GM21423 (cell line): ENCODE data around the gene SIN3B.
A peak's percentile ranks its signal among the peaks of the same experiment; 100 is the strongest.

Source experiments
- ATAC-seq: cut with Tn5 transposase; IDR thresholded peaks from one replicate; pipeline ENCODE4 v1.9.1; 2021; ENCODE audit warnings: mild to moderate bottlenecking, moderate library complexity; ENCODE audit not compliant: unreplicated experiment

The SIN3B gene

DNA sequence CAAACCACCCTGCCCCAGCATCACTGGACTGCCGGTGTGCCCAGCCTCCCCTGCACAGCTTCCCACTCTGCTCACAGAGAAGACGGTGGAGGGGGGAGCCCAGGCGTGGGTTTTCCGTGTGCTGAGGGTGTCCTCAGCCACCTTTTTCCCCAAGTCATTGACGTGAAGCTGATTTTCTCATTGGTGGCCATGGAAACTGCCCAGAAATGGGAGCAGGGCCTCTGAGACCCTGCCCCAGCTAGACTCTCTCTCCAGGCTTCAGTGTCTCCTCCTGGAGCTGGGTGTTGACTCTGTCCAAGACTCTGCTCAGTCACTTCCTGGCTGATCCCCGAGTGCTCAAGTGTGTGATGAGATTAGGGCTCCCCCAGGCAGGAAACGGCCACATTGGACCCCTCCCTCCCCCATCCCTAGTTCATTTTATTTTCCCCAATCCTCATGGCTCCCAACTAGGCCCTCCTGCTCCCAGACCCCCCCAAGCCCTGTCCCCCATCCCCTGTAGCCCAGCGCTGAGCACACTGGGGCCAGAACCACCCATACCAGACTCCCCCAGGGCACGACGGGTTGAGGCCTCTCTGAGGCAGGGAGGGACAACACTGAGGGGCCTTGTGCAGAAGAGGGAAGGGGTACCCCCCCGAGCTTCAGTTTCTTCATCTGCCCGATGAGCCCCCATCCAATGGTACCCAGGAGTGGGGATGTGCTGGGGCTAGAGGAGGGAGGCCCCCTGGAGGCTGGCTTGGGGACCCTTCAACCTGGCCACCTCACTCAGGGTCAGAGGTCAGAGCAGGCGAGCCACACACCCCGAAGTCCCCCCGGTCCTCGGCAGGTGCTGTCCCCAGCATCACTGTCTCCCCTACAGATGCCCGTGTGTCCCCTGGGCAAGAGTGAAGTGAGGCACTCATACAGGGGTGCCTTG, 58.4 kb downstream of the SIN3B start:
- no peak for ATAC-seq

DNA sequence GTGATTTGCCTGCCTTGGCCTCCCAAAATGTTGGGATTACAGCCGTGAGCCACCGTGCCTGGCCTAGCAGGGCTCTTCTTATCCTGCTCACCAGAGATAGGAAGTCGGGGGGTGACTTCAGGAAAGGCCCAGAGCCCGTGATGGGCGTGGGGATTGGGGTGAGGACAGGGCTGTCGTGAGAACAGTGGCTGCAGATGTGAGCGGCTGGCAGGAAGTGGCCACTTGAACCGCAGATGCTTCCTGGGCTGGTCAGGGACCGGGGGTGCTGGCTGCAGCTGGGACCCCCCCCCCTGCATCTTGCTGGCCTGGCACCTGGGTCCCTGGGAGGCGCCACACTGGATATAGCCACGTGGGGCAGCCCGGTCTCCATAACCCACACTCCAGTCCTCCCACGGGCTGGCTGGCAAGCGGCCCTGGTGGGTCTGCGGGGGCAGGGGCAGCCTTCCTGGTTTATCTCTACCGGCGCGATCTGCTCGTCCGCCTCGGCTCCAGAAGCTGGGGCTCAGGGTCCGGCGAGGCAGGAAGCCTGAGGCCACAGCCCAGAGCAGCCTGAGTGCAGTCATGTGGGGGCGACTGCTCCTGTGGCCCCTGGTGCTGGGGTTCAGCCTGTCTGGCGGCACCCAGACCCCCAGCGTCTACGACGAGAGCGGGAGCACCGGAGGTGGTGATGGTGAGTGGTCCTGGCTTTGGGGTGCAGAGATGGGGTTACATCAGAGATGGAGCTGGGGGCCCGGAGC, 59.6 kb downstream of the SIN3B start, which contains the start of gene F2RL3:
Gene F2RL3, plus strand, starts transcription at position 371 of the 737 bp plus-strand sequence. Its CDS starts 191 bp downstream, at position 562.
- ATAC-seq: peak; percentile 42

DNA sequence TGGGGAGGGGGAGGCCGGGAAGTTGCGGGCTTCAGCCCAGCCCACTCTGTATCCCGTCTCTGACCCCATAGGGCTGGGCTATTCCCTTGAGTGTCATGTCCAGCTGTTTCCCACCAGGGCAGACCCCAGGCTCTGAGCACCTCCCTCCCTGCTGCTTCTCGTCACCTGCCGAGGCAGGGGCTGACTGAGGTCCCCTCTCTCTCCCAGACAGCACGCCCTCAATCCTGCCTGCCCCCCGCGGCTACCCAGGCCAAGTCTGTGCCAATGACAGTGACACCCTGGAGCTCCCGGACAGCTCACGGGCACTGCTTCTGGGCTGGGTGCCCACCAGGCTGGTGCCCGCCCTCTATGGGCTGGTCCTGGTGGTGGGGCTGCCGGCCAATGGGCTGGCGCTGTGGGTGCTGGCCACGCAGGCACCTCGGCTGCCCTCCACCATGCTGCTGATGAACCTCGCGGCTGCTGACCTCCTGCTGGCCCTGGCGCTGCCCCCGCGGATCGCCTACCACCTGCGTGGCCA, 60.2 kb downstream of the SIN3B start:
- ATAC-seq: no peak

DNA sequence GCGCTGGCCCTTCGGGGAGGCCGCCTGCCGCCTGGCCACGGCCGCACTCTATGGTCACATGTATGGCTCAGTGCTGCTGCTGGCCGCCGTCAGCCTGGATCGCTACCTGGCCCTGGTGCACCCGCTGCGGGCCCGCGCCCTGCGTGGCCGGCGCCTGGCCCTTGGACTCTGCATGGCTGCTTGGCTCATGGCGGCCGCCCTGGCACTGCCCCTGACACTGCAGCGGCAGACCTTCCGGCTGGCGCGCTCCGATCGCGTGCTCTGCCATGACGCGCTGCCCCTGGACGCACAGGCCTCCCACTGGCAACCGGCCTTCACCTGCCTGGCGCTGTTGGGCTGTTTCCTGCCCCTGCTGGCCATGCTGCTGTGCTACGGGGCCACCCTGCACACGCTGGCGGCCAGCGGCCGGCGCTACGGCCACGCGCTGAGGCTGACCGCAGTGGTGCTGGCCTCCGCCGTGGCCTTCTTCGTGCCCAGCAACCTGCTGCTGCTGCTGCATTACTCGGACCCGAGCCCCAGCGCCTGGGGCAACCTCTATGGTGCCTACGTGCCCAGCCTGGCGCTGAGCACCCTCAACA, 60.8 kb downstream of the SIN3B start:
- ATAC-seq: no peak

DNA sequence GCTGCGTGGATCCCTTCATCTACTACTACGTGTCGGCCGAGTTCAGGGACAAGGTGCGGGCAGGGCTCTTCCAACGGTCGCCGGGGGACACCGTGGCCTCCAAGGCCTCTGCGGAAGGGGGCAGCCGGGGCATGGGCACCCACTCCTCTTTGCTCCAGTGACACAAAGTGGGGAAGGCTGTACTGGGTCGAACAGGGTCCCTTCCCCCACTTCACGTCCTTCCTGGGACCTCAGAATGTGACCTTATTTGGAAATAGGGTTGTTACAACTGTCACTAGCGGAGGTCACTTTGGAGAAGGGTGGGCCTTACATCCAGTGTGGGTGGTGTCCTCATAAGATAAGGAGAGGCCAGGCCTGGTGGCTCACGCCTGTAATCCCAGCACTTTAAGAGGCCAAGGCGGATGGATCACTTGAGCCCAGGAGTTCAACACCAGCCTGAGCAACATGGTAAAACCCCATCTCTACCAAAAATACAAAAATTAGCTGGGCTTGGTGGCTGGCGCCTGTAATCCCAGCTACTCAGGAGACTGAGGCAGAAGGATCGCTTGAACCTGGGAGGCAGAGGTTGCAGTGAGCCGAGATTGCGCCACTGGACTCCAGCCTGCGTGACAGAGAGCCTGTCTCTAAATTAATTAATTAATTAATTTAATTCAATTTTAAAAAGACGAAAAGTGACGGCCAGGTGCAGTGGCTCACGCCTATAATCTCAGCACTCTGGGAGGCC, 61.4 kb downstream of the SIN3B start:
- no peak for ATAC-seq

DNA sequence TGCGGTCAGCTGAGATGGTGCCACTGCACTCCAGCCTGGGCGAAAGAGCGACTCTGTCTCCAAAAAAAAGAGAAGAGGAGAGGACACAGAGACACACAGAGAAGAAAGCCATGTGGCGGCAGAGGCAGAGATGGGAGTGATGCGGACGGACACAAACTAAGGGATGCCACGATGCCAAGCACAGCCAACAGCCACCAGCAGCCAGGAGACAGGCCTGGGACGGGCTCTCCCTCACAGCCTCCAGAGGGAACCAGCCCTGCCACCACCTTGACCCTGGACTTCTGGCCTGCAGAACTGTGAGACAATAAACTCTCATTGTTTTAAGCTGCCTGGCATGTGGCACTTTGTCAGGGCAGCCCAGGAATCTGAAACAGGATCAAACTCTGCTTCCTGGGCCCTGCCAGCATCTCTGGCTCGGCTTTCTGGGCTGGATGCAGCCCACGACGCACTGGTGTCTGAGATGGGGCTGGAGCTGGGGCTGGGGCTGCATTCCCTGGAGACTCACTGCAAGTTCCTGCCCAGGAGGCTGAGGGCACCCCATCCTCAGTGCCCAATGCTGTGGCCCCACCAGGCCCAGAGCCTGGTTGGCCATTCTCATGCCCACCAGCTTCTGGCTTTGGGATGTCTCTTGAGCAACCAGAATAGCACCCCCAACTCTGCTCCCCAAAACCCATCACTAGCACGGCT, 62.6 kb downstream of the SIN3B start:
- no peak for ATAC-seq

DNA sequence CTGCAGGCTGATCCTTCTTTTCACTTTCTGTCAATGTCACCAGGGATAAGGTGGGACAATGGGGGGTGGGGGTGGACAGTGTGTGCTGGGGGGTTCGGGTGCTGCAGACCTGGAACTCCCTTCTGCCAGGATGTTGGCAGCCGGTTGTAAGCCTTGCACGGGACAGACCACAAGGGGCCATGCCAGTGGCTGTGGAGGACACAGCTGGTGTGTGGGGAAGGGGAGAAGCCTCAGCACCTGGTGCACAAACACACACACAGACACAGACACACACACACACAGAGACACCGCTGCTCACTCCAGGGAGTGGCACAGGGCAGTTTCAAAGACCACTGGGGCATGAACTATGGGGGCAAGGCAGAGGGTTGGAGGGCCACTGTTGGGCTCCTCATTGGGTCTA, 63.2 kb downstream of the SIN3B start:
- ATAC-seq: no peak

DNA sequence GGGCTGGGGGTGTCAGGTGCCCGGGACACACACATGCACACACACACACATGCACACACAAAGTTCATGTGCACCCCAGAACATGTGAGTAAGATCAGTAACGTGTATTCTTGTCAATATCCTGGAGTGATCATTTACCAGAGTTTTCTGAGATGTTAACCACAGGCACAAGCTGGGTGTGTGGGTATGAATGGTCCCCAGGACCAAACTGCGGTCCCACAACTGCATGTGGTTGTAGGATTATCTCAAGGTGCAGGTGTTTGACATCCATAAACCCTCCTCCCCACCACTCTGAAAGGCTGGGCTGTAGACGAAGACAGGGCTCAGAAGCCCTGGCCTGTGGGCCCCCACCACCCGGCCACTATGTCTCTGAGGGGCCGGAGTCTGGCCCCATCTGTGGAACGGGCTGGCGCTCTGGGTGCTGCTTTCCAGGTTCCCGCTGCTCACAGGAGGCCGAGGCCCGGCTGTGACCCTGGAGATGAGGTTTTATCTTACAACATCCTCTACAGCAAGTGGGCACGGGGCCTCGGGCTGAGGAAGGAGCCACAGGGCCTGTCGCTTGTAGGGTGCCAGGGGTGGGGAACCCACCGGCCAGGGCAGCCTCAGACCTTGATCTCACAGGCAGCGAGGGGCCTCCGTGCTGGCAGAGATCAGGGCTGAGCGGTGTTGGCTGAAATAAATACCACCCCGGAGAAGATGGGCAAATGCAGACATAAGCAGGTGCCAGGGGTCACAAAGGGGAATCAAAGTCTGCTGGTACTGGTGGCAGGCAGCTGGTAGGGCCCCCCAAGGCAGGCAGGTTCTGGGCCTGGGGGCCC, 63.9 kb downstream of the SIN3B start:
- no peak for ATAC-seq

DNA sequence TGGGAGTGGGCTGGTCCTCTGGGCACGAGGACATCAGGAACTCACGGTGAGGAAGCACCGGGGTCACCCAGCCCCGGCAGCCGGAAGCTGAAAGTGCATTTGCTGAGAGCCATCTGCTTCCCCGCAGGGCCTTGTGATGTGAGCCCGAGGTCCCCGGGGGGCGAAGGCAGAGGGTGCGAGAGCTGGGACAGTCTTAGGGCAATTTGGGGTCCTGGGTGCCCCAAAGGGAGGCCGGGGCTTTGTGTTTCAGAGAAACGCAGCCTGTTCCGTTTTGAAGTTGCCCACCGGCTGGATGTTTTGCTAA, 64.4 kb downstream of the SIN3B start:
- no peak for ATAC-seq

DNA sequence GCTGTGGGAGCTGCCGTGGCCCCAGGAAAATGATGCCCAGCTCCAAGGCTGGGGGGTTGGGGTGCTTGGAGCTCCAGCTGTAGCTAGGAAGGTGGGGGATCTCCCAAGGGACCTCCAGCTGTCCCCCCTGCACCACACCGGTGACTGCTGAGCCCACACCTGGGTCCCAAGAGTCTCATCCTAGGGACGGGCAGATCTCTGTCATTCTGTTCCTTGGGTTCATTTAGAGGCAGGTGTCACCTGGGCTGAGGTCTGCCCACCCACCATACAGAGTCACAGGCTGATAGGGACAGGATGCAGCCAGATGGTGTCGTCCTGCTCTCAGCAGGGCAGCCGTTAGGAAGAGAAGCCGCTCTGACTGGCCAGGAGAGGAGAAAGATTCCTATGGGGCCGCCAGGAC, 64.9 kb downstream of the SIN3B start:
- no peak for ATAC-seq

DNA sequence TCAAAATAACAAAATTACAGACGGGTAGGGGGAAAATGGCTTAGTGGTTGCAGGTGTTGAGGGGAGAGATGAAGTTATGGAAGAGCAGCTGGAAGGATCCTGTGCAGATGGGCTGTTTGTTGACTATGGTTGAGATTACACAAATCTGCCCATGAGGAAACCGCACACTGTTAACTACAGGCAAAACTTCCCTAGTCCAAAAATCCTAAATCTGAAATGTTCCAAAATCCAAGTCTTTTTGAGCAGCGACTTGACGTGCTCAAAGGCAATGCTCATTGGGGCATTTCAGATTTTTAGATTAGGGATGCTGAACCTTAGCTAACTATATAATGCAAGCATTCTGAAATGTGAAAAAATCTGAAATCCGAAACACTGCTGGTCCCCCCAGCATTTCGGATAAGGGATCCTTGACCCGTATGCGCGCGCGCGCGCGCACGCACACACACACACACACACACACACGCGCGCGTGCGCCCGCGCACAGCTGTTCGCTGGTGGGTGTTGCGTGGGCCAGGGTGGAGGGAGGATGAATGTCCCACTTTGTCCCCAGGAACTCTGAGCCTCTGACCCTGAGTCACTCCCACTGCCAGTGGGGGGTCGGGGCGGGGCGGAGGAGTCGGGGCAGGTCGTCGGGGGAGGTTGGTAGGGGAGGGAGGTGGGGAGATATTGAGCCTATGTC, 66.4 kb downstream of the SIN3B start:
- no peak for ATAC-seq

DNA sequence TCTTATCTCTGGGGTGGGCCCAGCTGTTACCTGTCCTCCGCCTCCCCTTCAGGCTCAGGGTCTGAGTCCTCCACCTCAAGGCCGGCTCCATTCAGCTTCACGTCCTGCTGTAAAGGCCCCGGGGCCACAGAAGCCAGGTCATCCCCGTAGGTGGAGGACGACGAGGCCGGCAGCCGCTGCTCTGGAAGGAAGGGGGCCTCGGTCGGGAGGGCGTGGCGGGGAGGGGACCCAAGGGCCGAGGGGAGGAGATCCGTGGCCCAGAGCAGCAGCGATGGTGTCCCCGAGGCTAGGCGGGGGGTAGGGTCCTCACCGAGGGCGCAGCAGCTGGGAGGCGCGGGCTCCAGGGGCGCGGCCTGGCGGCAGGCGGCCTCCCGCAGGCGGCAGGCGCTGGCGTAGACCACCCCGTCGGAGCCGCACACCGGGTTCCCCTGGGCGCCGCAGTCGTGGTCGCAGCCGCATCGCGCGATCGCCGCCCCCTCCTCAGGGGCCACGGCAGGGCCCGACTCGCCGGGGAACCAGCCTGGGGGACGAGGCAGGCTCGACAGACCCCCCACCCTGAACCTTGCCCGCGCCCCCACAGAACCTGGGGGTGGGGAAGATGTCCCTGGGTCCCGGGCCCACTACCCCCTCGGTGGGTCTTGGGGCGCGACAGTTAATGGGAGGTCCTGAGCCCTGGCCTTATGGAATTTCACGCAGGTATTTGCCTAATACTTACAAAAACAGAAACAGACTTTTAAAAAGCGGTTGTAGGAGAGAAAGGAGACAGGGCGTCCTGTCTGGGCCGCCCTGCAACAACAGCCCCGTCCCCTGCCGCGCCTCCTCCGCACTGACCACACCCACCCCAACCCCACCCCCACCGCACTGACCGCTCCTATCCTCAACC, 67.2 kb downstream of the SIN3B start:
- ATAC-seq: peak; percentile 28

DNA sequence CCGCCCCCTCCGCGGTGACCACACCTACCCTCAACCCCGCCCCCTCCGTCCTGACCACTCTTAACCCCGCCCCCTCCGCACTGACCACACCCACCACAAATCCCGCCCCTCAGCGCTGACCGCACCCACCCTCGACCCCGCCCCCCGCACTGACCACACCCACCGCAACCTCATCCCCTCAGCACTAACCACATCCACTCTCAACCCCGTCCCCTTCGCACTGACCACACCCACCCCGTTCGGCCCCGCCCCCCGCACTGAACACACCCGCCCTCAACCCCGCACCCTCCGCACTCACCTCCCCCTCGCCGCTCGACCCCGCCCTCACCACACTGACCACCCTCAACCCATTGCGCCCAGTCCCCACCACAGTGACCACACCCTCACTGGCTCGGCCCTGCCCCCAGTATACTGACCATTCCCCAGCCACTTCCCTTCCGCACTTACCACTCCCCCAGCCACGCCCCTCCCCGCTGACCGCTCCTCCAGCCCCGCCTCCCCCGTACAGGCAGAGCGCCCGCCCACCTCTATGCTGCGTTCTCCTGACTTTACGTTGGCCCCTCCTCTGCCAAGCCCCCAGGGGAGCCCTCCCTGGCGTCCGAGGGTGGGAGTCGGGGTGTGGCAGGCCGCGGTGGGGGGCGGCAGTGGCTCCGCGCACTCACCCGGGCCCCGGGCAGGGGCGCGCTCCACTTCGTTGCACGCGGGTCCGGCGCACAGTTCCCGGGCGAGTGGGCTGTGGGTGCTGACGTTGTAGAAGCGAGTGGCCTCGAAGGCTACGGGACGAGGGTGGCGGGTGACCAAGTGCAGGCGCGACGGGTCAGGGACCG, 68.0 kb downstream of the SIN3B start:
- peak; percentile 41 for ATAC-seq

DNA sequence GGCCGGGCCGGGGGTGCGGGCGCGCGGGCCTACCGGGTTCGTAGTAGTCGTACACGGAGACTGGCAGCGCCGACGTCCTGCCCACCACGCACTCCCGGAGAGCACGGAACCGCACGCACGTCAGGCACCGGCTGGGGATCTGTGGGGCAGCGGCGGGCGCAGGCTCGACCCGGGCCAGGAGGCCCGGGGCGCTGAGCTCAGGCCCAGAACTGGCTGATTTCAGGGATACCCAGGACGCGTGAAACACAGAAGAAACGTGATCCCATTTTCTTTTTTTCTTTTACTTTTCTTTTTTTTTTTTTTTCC, 68.6 kb downstream of the SIN3B start:
- no peak for ATAC-seq

DNA sequence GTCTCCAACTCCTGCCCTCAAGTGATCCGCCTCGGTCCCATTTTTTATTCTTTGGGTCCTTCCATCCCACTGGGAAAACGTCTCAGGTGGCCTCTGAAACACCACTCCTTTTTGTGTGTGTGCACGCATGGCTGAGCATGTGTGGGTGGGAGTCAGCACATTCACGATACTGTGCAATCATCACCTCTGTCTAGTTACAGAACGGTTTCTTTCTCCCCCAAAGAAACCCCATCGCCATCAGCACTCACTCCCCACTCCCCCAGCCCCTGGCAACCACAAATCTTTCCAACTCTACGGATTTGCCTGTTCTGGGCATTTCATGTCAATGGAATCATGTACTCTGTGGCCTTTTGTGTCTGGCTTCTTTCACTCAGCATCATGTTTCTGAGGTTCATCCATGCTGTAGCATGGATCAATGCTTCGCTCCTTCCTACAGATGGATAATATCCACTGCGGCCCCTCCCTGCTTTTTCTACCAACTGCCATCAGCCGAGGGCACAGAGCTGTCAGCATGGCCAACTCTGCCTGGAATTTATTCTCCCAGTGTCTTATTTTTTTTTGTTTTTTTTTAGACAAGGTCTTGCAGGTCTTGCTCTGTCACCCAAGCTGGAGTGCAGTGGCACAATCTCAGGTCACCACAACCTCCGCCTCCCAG, 69.3 kb downstream of the SIN3B start:
- ATAC-seq: no peak

DNA sequence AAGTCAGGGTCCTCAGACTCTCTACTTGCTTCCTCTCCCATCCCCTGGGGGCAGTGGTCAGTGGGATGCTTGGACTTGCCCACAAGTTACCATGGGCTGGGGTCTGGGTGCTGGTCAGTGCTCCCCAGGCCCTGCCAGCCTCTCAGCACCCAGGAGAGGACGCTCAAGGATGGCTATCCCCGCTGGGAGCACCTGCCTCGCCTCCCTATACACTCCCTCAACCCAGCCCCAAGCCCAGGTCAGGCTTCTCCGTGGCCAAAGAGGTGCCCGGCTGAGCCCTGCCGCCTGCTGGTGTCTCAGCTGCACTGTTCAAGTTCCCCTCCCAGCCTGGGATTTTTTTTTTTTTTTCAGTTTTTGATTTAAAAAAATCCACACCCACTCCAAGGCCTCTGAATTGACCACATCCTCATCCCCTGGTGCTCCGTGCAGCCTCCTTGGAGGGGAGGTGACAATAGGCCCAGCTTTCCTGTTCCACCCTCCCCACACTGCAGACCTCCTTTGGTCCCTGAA, 70.4 kb downstream of the SIN3B start:
- ATAC-seq: no peak
